SK-N-MC (cell line): ENCODE results near the gene HS3ST3A1.

ENCODE experiments used
- DNase-seq: peaks from one replicate; pipeline ENCODE4 v3.0.0-alpha.2; 2011; ENCODE audit warnings: low read depth, low spot score
- H3K27ac ChIP-seq: fragments of 200-600 bp; sonication (generic); 2 replicates; pipeline ENCODE4 v1.5.1; 2016; ENCODE audit warnings: mixed run types
- H3K36me3 ChIP-seq: fragments of 200-600 bp; sonication (generic); 2 replicates; pipeline ENCODE4 v1.6.1; 2017; ENCODE audit warnings: antibody characterized with exemption, low read length, mixed read lengths; ENCODE audit not compliant: insufficient read depth
- H3K4me3 ChIP-seq: fragments of 200-600 bp; sonication (generic); 2 replicates; pipeline ENCODE4 v1.5.1; 2016
- H3K9ac ChIP-seq: fragments of 200-600 bp; sonication (generic); 2 replicates; pipeline ENCODE4 v1.8.0; 2017; ENCODE audit warnings: mixed run types, mixed read lengths; ENCODE audit not compliant: insufficient read length
- H3K9me3 ChIP-seq: fragments of 200-600 bp; sonication (generic); 2 replicates; pipeline ENCODE4 v1.6.1; 2017; ENCODE audit warnings: low read depth, mild to moderate bottlenecking, antibody characterized with exemption, low read length, moderate library complexity, mixed read lengths
- EZH2 ChIP-seq: fragments of 200-600 bp; sonication (generic); IDR thresholded peaks from one replicate; pipeline ENCODE4 v1.6.1; 2017; ENCODE audit warnings: antibody characterized with exemption
- FOXP2 ChIP-seq: optimal IDR thresholded peaks from 2 replicates; pipeline ENCODE3; 2011; ENCODE audit warnings: mild to moderate bottlenecking, moderate library complexity; ENCODE audit not compliant: insufficient read depth; ENCODE audit errors: extremely low read length, control extremely low read depth
- POLR2AphosphoS5 ChIP-seq: IDR thresholded peaks from 2 replicates; pipeline ENCODE4 v1.6.1; 2012; ENCODE audit warnings: mild to moderate bottlenecking, low read depth, low read length, borderline replicate concordance

Gene HS3ST3A1

GRCh38 chr17:13638855-13639458 is 37.2 kb upstream of the HS3ST3A1 start:
- H3K9me3 ChIP-seq, result no peaks in the 10 kb centered on the region
- no peak overlapping the region for H3K27ac ChIP-seq
- no peak overlapping the region for H3K9ac ChIP-seq
- no peak for DNase-seq
- no peak overlapping the region for H3K4me3 ChIP-seq
- TF ChIP-seq FOXP2 (no peak), EZH2 (no peak), POLR2AphosphoS5 (no peak)
- H3K36me3 ChIP-seq, result no peaks in the 10 kb centered on the region

- DNase-seq, result no peak
- no peak for TF ChIP-seq FOXP2
- no peak for TF ChIP-seq EZH2
- no peak for TF ChIP-seq POLR2AphosphoS5
- no peak overlapping the region for H3K4me3 ChIP-seq
- H3K27ac ChIP-seq, result no peak overlapping the region
- no peaks in the 10 kb centered on the region for H3K36me3 ChIP-seq
- H3K9ac ChIP-seq, result no peak overlapping the region
- no peaks in the 10 kb centered on the region for H3K9me3 ChIP-seq
Measured at GRCh38 chr17:13636951-13637350, 35.2 kb upstream of the HS3ST3A1 start.

GRCh38 chr17:13635951-13636350 is 34.2 kb upstream of the HS3ST3A1 start:
- H3K27ac ChIP-seq, result no peak overlapping the region
- DNase-seq, result no peak
- H3K9me3 ChIP-seq, result no peaks in the 10 kb centered on the region
- H3K4me3 ChIP-seq, result no peak overlapping the region
- no peak for TF ChIP-seq POLR2AphosphoS5
- TF ChIP-seq EZH2, result no peak
- no peak for TF ChIP-seq FOXP2
- no peak overlapping the region for H3K9ac ChIP-seq
- no peaks in the 10 kb centered on the region for H3K36me3 ChIP-seq

GRCh38 chr17:13634021-13634420 is 32.3 kb upstream of the HS3ST3A1 start:
- no peak for DNase-seq
- no peak for TF ChIP-seq FOXP2
- no peak for TF ChIP-seq POLR2AphosphoS5
- TF ChIP-seq EZH2, result no peak
- Histone ChIP-seq H3K4me3 (no peak overlapping the region), H3K36me3 (no peaks in the 10 kb centered on the region), H3K9me3 (no peaks in the 10 kb centered on the region), H3K27ac (no peak overlapping the region), H3K9ac (no peak overlapping the region)

GRCh38 chr17:13631529-13631928 is 29.8 kb upstream of the HS3ST3A1 start:
- Histone ChIP-seq H3K9ac (no peak overlapping the region), H3K4me3 (no peak overlapping the region), H3K9me3 (no peaks in the 10 kb centered on the region), H3K36me3 (no peaks in the 10 kb centered on the region), H3K27ac (no peak overlapping the region)
- no peak for DNase-seq
- TF ChIP-seq POLR2AphosphoS5, result no peak
- no peak for TF ChIP-seq EZH2
- TF ChIP-seq FOXP2, result no peak

- H3K9me3 ChIP-seq, result no peaks in the 10 kb centered on the region
- TF ChIP-seq POLR2AphosphoS5 (no peak), EZH2 (no peak), FOXP2 (no peak)
- no peaks in the 10 kb centered on the region for H3K36me3 ChIP-seq
- no peak overlapping the region for H3K4me3 ChIP-seq
- no peak overlapping the region for H3K27ac ChIP-seq
- no peak for DNase-seq
- no peak overlapping the region for H3K9ac ChIP-seq
Measured at GRCh38 chr17:13626703-13627102, 25.0 kb upstream of the HS3ST3A1 start.

- no peak for DNase-seq
- Histone ChIP-seq H3K27ac (no peak overlapping the region), H3K36me3 (no peaks in the 10 kb centered on the region), H3K4me3 (no peak overlapping the region), H3K9ac (no peak overlapping the region), H3K9me3 (no peaks in the 10 kb centered on the region)
- TF ChIP-seq FOXP2 (no peak), POLR2AphosphoS5 (no peak), EZH2 (no peak)
Measured at GRCh38 chr17:13619462-13619861, 17.7 kb upstream of the HS3ST3A1 start.

- H3K36me3 ChIP-seq, result no peaks in the 10 kb centered on the region
- no peak overlapping the region for H3K9ac ChIP-seq
- TF ChIP-seq EZH2 (no peak), POLR2AphosphoS5 (no peak), FOXP2 (no peak)
- no peak overlapping the region for H3K4me3 ChIP-seq
- H3K9me3 ChIP-seq, result no peaks in the 10 kb centered on the region
- no peak for DNase-seq
- H3K27ac ChIP-seq, result no peak overlapping the region
Measured at GRCh38 chr17:13616031-13616430, 14.3 kb upstream of the HS3ST3A1 start.

GRCh38 chr17:13609941-13610340 is 8.2 kb upstream of the HS3ST3A1 start:
- Histone ChIP-seq H3K9ac (no peak overlapping the region), H3K27ac (no peak overlapping the region), H3K4me3 (no peak overlapping the region), H3K36me3 (no peaks in the 10 kb centered on the region), H3K9me3 (no peaks in the 10 kb centered on the region)
- DNase-seq, result no peak
- TF ChIP-seq POLR2AphosphoS5, result no peak
- TF ChIP-seq FOXP2, result no peak
- no peak for TF ChIP-seq EZH2
